Liver (tissue), 9 donors: ENCODE data around the gene ASH1L. TPM values are rescaled to one million over a fixed set of nuclear protein-coding genes. Genes with fewer than 3 reads are reported as not detected.
A peak's percentile ranks its signal among the peaks of the same experiment; 100 is the strongest.

Experiments used
- DNase-seq: peaks from one replicate; pipeline ENCODE4 v3.0.0-alpha.2; 2017; ENCODE audit warnings: low spot score
- H3K27ac ChIP-seq, 2 donors: one replicate each; pipeline ENCODE4 v1.7.0; 2013; ENCODE audit warnings: inconsistent platforms in 2 of 2, low read length in 2 of 2, control low read depth in 1 of 2, low read depth in 1 of 2, mild to moderate bottlenecking in 1 of 2
- H3K27me3 ChIP-seq, 4 donors: one replicate each; pipeline versions ENCODE4 v1.6.1 to v1.7.0; 2013; ENCODE audit warnings: low read length in 3 of 4, inconsistent platforms in 1 of 4, mild to moderate bottlenecking in 1 of 4, moderate library complexity in 1 of 4; ENCODE audit not compliant: control insufficient read depth in 4 of 4, insufficient read depth in 4 of 4
- H3K36me3 ChIP-seq, 4 donors: one replicate each; pipeline versions ENCODE4 v1.6.1 to v1.7.0; 2013; ENCODE audit warnings: low read length in 3 of 4, mild to moderate bottlenecking in 3 of 4, low read depth in 1 of 4, moderate library complexity in 1 of 4; ENCODE audit not compliant: control insufficient read depth in 4 of 4, insufficient read depth in 3 of 4
- H3K4me1 ChIP-seq, 4 donors: one replicate each; pipeline versions ENCODE4 v1.6.1 to v1.7.0; 2013; ENCODE audit warnings: low read length in 3 of 4, mild to moderate bottlenecking in 3 of 4, moderate library complexity in 1 of 4; ENCODE audit not compliant: control insufficient read depth in 4 of 4, insufficient read depth in 4 of 4
- H3K4me3 ChIP-seq, 3 donors: one replicate each; pipeline versions ENCODE4 v1.6.1 to v1.7.0; 2013; ENCODE audit warnings: low read length in 3 of 3, control low read depth in 1 of 3, low read depth in 1 of 3, mild to moderate bottlenecking in 1 of 3
- H3K9ac ChIP-seq, 2 donors: one replicate each; pipeline ENCODE4 v1.7.0; 2013; ENCODE audit warnings: low read length in 2 of 2, mild to moderate bottlenecking in 2 of 2, moderate library complexity in 2 of 2, control low read depth in 1 of 2, low read depth in 1 of 2
- H3K9me3 ChIP-seq, 4 donors: one replicate each; pipeline versions ENCODE4 v1.6.1 to v1.7.0; 2013; ENCODE audit warnings: low read length in 3 of 4; ENCODE audit not compliant: control insufficient read depth in 4 of 4
- CTCF ChIP-seq: fragments of 150-350 bp; IDR thresholded peaks from 2 replicates; pipeline ENCODE4 v1.5.1; 2017; ENCODE audit warnings: improper control_type of control experiment, low read depth, low read length; ENCODE audit not compliant: missing input control
- EGR1 ChIP-seq, 2 donors: IDR thresholded peaks; 2 replicates each; pipeline ENCODE4 v1.6.1; 2016 to 2018; ENCODE audit warnings: antibody characterized with exemption in 2 of 2, low read depth in 2 of 2
- FOXA2 ChIP-seq: IDR thresholded peaks from 2 replicates; pipeline ENCODE4 v1.6.1; 2016; ENCODE audit warnings: antibody characterized with exemption
- HNF4A ChIP-seq, 2 donors: conservative IDR thresholded peaks; 2 replicates each; pipeline ENCODE4 v1.6.1; 2016; ENCODE audit warnings: antibody characterized with exemption in 2 of 2, mild to moderate bottlenecking in 2 of 2
- JUND ChIP-seq, 2 donors: IDR thresholded peaks; 2 replicates each; pipeline ENCODE4 v1.6.1; 2016; ENCODE audit warnings: antibody characterized with exemption in 2 of 2
- NR2F2 ChIP-seq: IDR thresholded peaks from 2 replicates; pipeline ENCODE4 v1.6.1; 2016; ENCODE audit warnings: antibody characterized with exemption
- RAD21 ChIP-seq, 2 donors: IDR thresholded peaks; 2 replicates each; pipeline ENCODE4 v1.6.1; 2016; ENCODE audit warnings: antibody characterized with exemption in 2 of 2, mild to moderate bottlenecking in 2 of 2
- RXRA ChIP-seq, 2 donors: IDR thresholded peaks; 2 replicates each; pipeline ENCODE4 v1.6.1; 2017 to 2018; ENCODE audit warnings: antibody characterized with exemption in 2 of 2, mild to moderate bottlenecking in 1 of 2
- SP1 ChIP-seq: IDR thresholded peaks from 2 replicates; pipeline ENCODE4 v1.6.1; 2018; ENCODE audit warnings: antibody characterized with exemption, mild to moderate bottlenecking
- TAF1 ChIP-seq: conservative IDR thresholded peaks from 2 replicates; pipeline ENCODE4 v1.6.1; 2016; ENCODE audit warnings: antibody characterized with exemption, mild to moderate bottlenecking
- YY1 ChIP-seq: IDR thresholded peaks from 2 replicates; pipeline ENCODE4 v1.6.1; 2016; ENCODE audit warnings: antibody characterized with exemption, mild to moderate bottlenecking
- ZBTB33 ChIP-seq: IDR thresholded peaks from 2 replicates; pipeline ENCODE4 v1.6.1; 2016; ENCODE audit warnings: antibody characterized with exemption
- WGBS: extraction: QIAGEN DNeasy Blood & Tissue Kit; methylation state at CpG from one replicate; pipeline ENCODE4 v1.1.7; 2013; 5-methylcytosine and 5-hydroxymethylcytosine counted together
- polyA plus RNA-seq, 2 donors: library from polyadenylated mRNA; stranded (reverse) in 1 of 2; unstranded in 1 of 2; fragments of 200-250 nt in 1 of 2; fragments of >200 nt in 1 of 2; fragmentation: Nextera tagmentation in 1 of 2; extraction: Ambion mirVana in 1 of 2; gene quantifications; one replicate each; pipeline versions ENCODE4 v1.2.1 to v1.2.3, GENCODE V29; 2013 to 2015
- total RNA-seq, 2 donors: library from RNA; depleted of rRNA; stranded (reverse); fragments of >200 nt; gene quantifications; one replicate each; pipeline ENCODE4 v1.2.3, GENCODE V29; 2014
- donor health status: healthy.
- donor health status: healthy.
- donor health status: healthy.
- donor health status: healthy.
- donor health status: healthy.

Gene ASH1L
- total and polyA plus RNA-seq, 4 donors: 3.9 to 30.3 (median 13.9) TPM

GRCh38 chr1:155537193-155537592 is 25.4 kb downstream of the ASH1L start:
- no peak for DNase-seq
- no peak for TF ChIP-seq NR2F2
- Histone ChIP-seq H3K4me3 (no peak overlapping the region), H3K36me3 (no peaks in the 10 kb centered on the region), H3K27ac (no peak overlapping the region), H3K9ac (no peak overlapping the region), H3K27me3 (no peaks in the 10 kb centered on the region), H3K4me1 (peaks cover 5 to 30% (median 18%) of the 10 kb centered on the region in 4 donors), H3K9me3 (no peaks in the 10 kb centered on the region)
- 85% methylated on average over 4 of the region's 4 CpGs for WGBS

- WGBS: 40% methylated on average over 1 of the region's 1 CpG
- TF ChIP-seq YY1 (peak; percentile 16), RAD21 (IDR thresholded peaks at IDR 0.05) (no peak), ZBTB33 (no peak)
- peaks cover 0 to 1% (median 0%) of the 10 kb centered on the region in 4 donors for H3K36me3 ChIP-seq
- H3K4me1 ChIP-seq: peaks cover 6 to 24% (median 20%) of the 10 kb centered on the region in 4 donors
- H3K4me3 ChIP-seq: no peak overlapping the region
- no peak for DNase-seq
- no peaks in the 10 kb centered on the region for H3K9me3 ChIP-seq
- no peak overlapping the region for H3K9ac ChIP-seq
- no peak overlapping the region for H3K27ac ChIP-seq
- no peaks in the 10 kb centered on the region for H3K27me3 ChIP-seq
These were observed 31.0 kb downstream of the ASH1L start for GRCh38 chr1:155531624-155532023.

- Histone ChIP-seq H3K36me3 (peaks cover 0 to 1% (median 0%) of the 10 kb centered on the region in 4 donors), H3K9me3 (no peaks in the 10 kb centered on the region), H3K4me3 (no peak overlapping the region), H3K27ac (no peak overlapping the region), H3K4me1 (peaks cover 1 to 18% (median 11%) of the 10 kb centered on the region in 4 donors), H3K27me3 (no peaks in the 10 kb centered on the region), H3K9ac (no peak overlapping the region)
- 81% methylated on average over 3 of the region's 3 CpGs for WGBS
- DNase-seq: no peak
- TF ChIP-seq TAF1 (no peak), NR2F2 (no peak), HNF4A (conservative IDR thresholded peaks at IDR 0.05) (no peak), CTCF (no peak), RXRA (IDR thresholded peaks at IDR 0.05) (no peak), JUND (IDR thresholded peaks at IDR 0.05) (no peak), SP1 (no peak), FOXA2 (no peak), EGR1 (IDR thresholded peaks at IDR 0.05; ENCODE audit: low read depth in 2 of 2) (no peak), YY1 (no peak), RAD21 (IDR thresholded peaks at IDR 0.05) (no peak)
These were observed 32.7 kb downstream of the ASH1L start for GRCh38 chr1:155529929-155530328.
